Stomach (tissue), 9 donors: ENCODE measurements around the gene DGKQ. TPM values are rescaled to one million over a fixed set of nuclear protein-coding genes. Genes with fewer than 3 reads are reported as not detected.
A peak's percentile ranks its signal among the peaks of the same experiment; 100 is the strongest.

Experiments
- DNase-seq, 2 donors: peaks; one replicate each; pipeline versions ENCODE4 v3.0.0 to v3.0.0-alpha.2; 2013 to 2019
- H3K27ac ChIP-seq, 5 donors: fragments of 200-600 bp in 4 of 5; sonication (generic) in 4 of 5; one replicate each; pipeline ENCODE4 v1.5.1; 2013 to 2019; ENCODE audit warnings: mild to moderate bottlenecking in 1 of 5, moderate library complexity in 1 of 5
- H3K27me3 ChIP-seq, 3 donors: fragments of 200-600 bp; sonication (generic); one replicate each; pipeline ENCODE4 v1.5.1; 2017 to 2019; ENCODE audit warnings: mixed run types in 1 of 3
- H3K36me3 ChIP-seq, 4 donors: fragments of 200-600 bp; sonication (generic); 1 replicate in 3 of 4; 2 replicates in 1 of 4; pipeline ENCODE4 v1.5.1; 2016 to 2019
- H3K4me1 ChIP-seq, 4 donors: fragments of 200-600 bp; sonication (generic); one replicate each; pipeline ENCODE4 v1.5.1; 2016 to 2019
- H3K4me3 ChIP-seq, 4 donors: fragments of 200-600 bp; sonication (generic) in 3 of 4; one replicate each; pipeline ENCODE4 v1.5.1; 2016 to 2019; ENCODE audit warnings: mild to moderate bottlenecking in 1 of 4
- H3K9me3 ChIP-seq, 4 donors: fragments of 200-600 bp; sonication (generic); one replicate each; pipeline ENCODE4 v1.5.1; 2016 to 2019
- CTCF ChIP-seq, 7 experiments: fragments of 450-650 bp in 4 of 7; fragments of 200-600 bp in 3 of 7; sonication (generic) in 3 of 7; IDR thresholded peaks; one replicate each; pipeline ENCODE4 v1.5.1; 2016 to 2019; ENCODE audit warnings: antibody characterized with exemption in 7 of 7, control low read depth in 2 of 7, mild to moderate bottlenecking in 1 of 7
- EP300 ChIP-seq: sonication (generic); formaldehyde crosslinking; IDR thresholded peaks from one replicate; pipeline ENCODE4 v1.6.1; 2017; ENCODE audit warnings: antibody characterized with exemption
- POLR2A ChIP-seq, 4 donors: fragments of 450-650 bp; IDR thresholded peaks; one replicate each; pipeline ENCODE4 v1.6.1; 2016; ENCODE audit warnings: antibody characterized with exemption in 4 of 4, control low read depth in 2 of 4, mild to moderate bottlenecking in 1 of 4, moderate library complexity in 1 of 4
- POLR2AphosphoS5 ChIP-seq, 3 donors: sonication (generic); formaldehyde crosslinking; IDR thresholded peaks; one replicate each; pipeline ENCODE4 v1.6.1; 2016; ENCODE audit warnings: antibody characterized with exemption in 3 of 3
- WGBS, 5 donors: extraction: QIAGEN DNeasy Blood & Tissue Kit in 3 of 5; methylation state at CpG; one replicate each; pipeline versions ENCODE4 v1.1.5 to v1.1.7; 2013 to 2018; 5-methylcytosine and 5-hydroxymethylcytosine counted together
- intact Hi-C: fragments of 100-400 bp; cut with DNase I; formaldehyde crosslinking; loops from one replicate; pipeline ENCODE4 v1.15.1; 2023; ENCODE audit warnings: low total_unique reads
- polyA plus RNA-seq, 3 donors: library from polyadenylated mRNA; stranded (reverse); fragments of 200-250 nt; gene quantifications; one replicate each; pipeline ENCODE4 v1.2.3, GENCODE V29; 2013
- total RNA-seq, 5 donors: library from RNA; depleted of rRNA; stranded (reverse); fragments of >200 nt; gene quantifications; one replicate each; pipeline versions ENCODE4 v1.1.0 to v1.2.3, GENCODE V29; 2014 to 2016
- donor health status: healthy with polysubstance abuse.
- donor health status: Bipolar disorder and iron deficiency.
- donor health status: healthy.

Gene DGKQ
- total and polyA plus RNA-seq, 8 donors, result 3.8 to 176 (median 7.3) TPM

- H3K27ac ChIP-seq, result peak within 1 kb of the TSS; percentile 95 to 99 (median 98)
- peak within 1 kb of the TSS; percentile 92 to 98 (median 92) for H3K4me3 ChIP-seq
- peaks cover 43 to 58% (median 55%) of the 10 kb centered on the region in 4 donors for H3K4me1 ChIP-seq
- 0% methylated on average over 64 to 99 of the region's 99 CpGs for WGBS, 5 donors
- intact Hi-C loops, result no loop called here
- DNase-seq, result peak; percentile 99
- peaks cover 0 to 3% (median 0%) of the 10 kb centered on the region in 4 donors for H3K36me3 ChIP-seq
- H3K9me3 ChIP-seq, result no peaks in the 10 kb centered on the region
- TF ChIP-seq EP300, result no peak
- peak in 2 of 4 donors; percentile 33 to 39 for TF ChIP-seq POLR2A (IDR thresholded peaks at IDR 0.05)
- peak; percentile 90 to 98 (median 95) for TF ChIP-seq POLR2AphosphoS5 (IDR thresholded peaks at IDR 0.05)
- TF ChIP-seq CTCF (IDR thresholded peaks at IDR 0.05), result peak in 1 of 7 experiments; percentile 33
- no peaks in the 10 kb centered on the region for H3K27me3 ChIP-seq
Observed at GRCh38 chr4:931960-932712, 41.2 kb downstream of the DGKQ start, which contains the start of the genes GAK and TMEM175. TSS of gene GAK (minus strand) at chr4:932316. CDS start at chr4:932187, 129 bp downstream. TSS of gene TMEM175 (plus strand) at chr4:932460. CDS start at chr4:947740, 15,280 bp downstream.

- Histone ChIP-seq H3K9me3 (no peaks in the 10 kb centered on the region), H3K27me3 (no peaks in the 10 kb centered on the region), H3K36me3 (peaks cover 0 to 3% (median under 1%) of the 10 kb centered on the region in 4 donors), H3K27ac (peak overlapping the region; percentile 95 to 99 (median 98)), H3K4me3 (peak overlapping the region; percentile 92 to 98 (median 92)), H3K4me1 (peaks cover 43 to 62% (median 58%) of the 10 kb centered on the region in 4 donors)
- intact Hi-C loops, result no loop called here
- DNase-seq, result peak in 1 of 2 donors; percentile 44
- TF ChIP-seq POLR2AphosphoS5 (IDR thresholded peaks at IDR 0.05) (peak in 1 of 3 donors; percentile 40), CTCF (IDR thresholded peaks at IDR 0.05) (no peak)
- WGBS, 5 donors, result 2 to 4% (median 2%) methylated on average over 30 to 31 of the region's 31 CpGs
Observed at GRCh38 chr4:931194-931959, 42.0 kb downstream of the DGKQ start.

GRCh38 chr4:930827-931193 is 42.6 kb downstream of the DGKQ start:
- peak overlapping the region; percentile 92 to 98 (median 92) for H3K4me3 ChIP-seq
- H3K36me3 ChIP-seq, result peaks cover 0 to 7% (median 2%) of the 10 kb centered on the region in 4 donors
- TF ChIP-seq POLR2AphosphoS5 (IDR thresholded peaks at IDR 0.05) (no peak), CTCF (IDR thresholded peaks at IDR 0.05) (no peak), EP300 (no peak), POLR2A (IDR thresholded peaks at IDR 0.05) (no peak)
- no peaks in the 10 kb centered on the region for H3K9me3 ChIP-seq
- H3K27ac ChIP-seq, result peak overlapping the region; percentile 95 to 99 (median 98)
- H3K27me3 ChIP-seq, result no peaks in the 10 kb centered on the region
- intact Hi-C loops, result no loop called here
- DNase-seq, result no peak
- WGBS, 5 donors, result 20 to 42% (median 35%) methylated on average over 7 of the region's 7 CpGs
- peaks cover 49 to 68% (median 64%) of the 10 kb centered on the region in 4 donors for H3K4me1 ChIP-seq

DNA sequence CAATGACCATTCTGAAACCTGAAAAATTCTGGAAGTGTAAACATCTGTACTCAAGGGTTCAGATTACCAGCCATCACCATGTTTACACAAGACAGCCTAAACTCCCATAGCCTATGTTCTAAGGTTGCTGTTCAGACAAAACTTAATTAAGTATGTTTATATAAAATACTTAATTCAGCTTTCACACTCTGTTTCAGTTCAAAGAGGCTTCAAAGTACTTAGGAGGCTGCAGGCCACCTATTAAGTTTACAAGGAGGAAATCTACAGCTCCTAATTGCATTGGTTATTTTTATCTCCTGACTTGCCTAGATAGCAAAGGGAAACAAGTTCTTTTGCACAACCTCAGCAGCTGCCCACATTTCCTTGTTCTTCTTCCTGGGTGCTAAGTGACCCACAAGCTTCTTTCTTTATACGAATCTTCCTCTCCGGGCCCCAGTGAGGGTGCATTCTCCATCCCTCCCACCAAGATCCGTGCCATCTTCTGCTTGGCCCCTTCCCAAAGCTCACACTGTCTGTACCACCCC is 43.3 kb downstream of the DGKQ start:
- peak; percentile 52 to 65 for DNase-seq
- intact Hi-C loops, result no loop called here
- peak overlapping the region; percentile 85 to 98 (median 98) for H3K27ac ChIP-seq
- no peak for TF ChIP-seq POLR2A (IDR thresholded peaks at IDR 0.05)
- peak in 2 of 3 donors; percentile 63 to 66 for TF ChIP-seq POLR2AphosphoS5 (IDR thresholded peaks at IDR 0.05)
- no peaks in the 10 kb centered on the region for H3K9me3 ChIP-seq
- peaks cover 53 to 75% (median 71%) of the 10 kb centered on the region in 4 donors for H3K4me1 ChIP-seq
- H3K4me3 ChIP-seq, result peak overlapping the region; percentile 92 to 98 (median 92)
- no peaks in the 10 kb centered on the region for H3K27me3 ChIP-seq
- 7 to 22% (median 18%) methylated on average over 3 of the region's 3 CpGs for WGBS, 5 donors
- peaks cover 0 to 10% (median 2%) of the 10 kb centered on the region in 4 donors for H3K36me3 ChIP-seq
